Thyroid gland (tissue), 4 donors: ENCODE measurements around the gene ABTB2. TPM values are rescaled to one million over a fixed set of nuclear protein-coding genes. Genes with fewer than 3 reads are reported as not detected.

ENCODE experiments used
- DNase-seq, 2 donors: peaks; one replicate each; pipeline ENCODE4 v3.0.0-alpha.2; 2019
- H3K27ac ChIP-seq, 3 donors: fragments of 200-600 bp; sonication (generic); 1 replicate in 2 of 3; 2 replicates in 1 of 3; pipeline ENCODE4 v1.5.1; 2016 to 2019; ENCODE audit warnings: mild to moderate bottlenecking in 1 of 3, moderate library complexity in 1 of 3
- H3K27me3 ChIP-seq: fragments of 200-600 bp; sonication (generic); one replicate; pipeline ENCODE4 v1.5.1; 2019
- H3K36me3 ChIP-seq, 2 donors: fragments of 200-600 bp; sonication (generic); one replicate each; pipeline ENCODE4 v1.5.1; 2016 to 2019
- H3K4me1 ChIP-seq, 2 donors: fragments of 200-600 bp; sonication (generic); one replicate each; pipeline ENCODE4 v1.5.1; 2017 to 2019
- H3K4me3 ChIP-seq, 3 donors: fragments of 200-600 bp; sonication (generic); replicated peaks in 1 of 3; 1 replicate in 2 of 3; 2 replicates in 1 of 3; pipeline ENCODE4 v1.5.1; 2016; ENCODE audit warnings: mild to moderate bottlenecking in 1 of 3
- H3K9me3 ChIP-seq: fragments of 200-600 bp; sonication (generic); one replicate; pipeline ENCODE4 v1.5.1; 2017
- POLR2A ChIP-seq, 2 donors: fragments of 450-650 bp; IDR thresholded peaks; one replicate each; pipeline ENCODE4 v1.6.1; 2017; ENCODE audit warnings: antibody characterized with exemption in 2 of 2, mild to moderate bottlenecking in 2 of 2, moderate library complexity in 1 of 2
- WGBS, 2 donors: methylation state at CpG; one replicate each; pipeline ENCODE4 v1.1.5; 2017; 5-methylcytosine and 5-hydroxymethylcytosine counted together
- intact Hi-C: fragments of 100-400 bp; cut with DNase I; formaldehyde crosslinking; loops from one replicate; pipeline ENCODE4 v1.15.1; 2023
- total RNA-seq, 4 donors: library from RNA; depleted of rRNA; stranded (reverse); fragments of >200 nt; gene quantifications; one replicate each; pipeline ENCODE4 v1.2.3, GENCODE V29; 2016
- TF ChIP-seq, protein P1 (sequence below), 6 experiments: fragments of 200-600 bp in 3 of 6; fragments of 450-650 bp in 3 of 6; sonication (generic) in 3 of 6; IDR thresholded peaks; one replicate each; pipeline ENCODE4 v1.5.1; 2016 to 2019; ENCODE audit warnings: antibody characterized with exemption in 6 of 6, mild to moderate bottlenecking in 2 of 6, inconsistent platforms in 1 of 6, moderate library complexity in 1 of 6

ABTB2 gene
- total RNA-seq, 4 donors from 2014 or later, result 1.2 to 5.0 (median 3.3) TPM

DNA sequence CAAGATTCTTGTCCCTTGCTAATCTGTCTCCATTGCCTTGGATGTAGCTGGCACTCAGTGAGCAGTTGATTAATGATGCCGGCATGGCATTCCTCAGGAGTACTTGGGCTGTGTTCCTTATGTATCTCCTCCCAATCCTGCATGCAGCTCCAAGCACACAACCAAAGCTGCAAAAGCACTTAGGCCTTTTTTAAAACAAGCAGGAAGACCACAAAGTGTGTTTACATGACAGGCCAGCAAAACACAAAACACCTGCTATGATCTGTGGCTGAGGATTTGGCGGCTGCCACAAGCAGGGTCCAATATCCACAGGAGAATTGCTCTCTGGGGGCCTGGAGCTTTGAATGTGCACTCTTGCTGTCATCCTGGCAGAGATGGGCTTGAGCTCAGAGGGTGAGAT, 8.9 kb downstream of the ABTB2 start:
- no peaks in the 10 kb centered on the region for H3K27me3 ChIP-seq
- H3K4me3 ChIP-seq, result no peak overlapping the region
- no peak overlapping the region for H3K27ac ChIP-seq
- TF ChIP-seq, protein P1, sequence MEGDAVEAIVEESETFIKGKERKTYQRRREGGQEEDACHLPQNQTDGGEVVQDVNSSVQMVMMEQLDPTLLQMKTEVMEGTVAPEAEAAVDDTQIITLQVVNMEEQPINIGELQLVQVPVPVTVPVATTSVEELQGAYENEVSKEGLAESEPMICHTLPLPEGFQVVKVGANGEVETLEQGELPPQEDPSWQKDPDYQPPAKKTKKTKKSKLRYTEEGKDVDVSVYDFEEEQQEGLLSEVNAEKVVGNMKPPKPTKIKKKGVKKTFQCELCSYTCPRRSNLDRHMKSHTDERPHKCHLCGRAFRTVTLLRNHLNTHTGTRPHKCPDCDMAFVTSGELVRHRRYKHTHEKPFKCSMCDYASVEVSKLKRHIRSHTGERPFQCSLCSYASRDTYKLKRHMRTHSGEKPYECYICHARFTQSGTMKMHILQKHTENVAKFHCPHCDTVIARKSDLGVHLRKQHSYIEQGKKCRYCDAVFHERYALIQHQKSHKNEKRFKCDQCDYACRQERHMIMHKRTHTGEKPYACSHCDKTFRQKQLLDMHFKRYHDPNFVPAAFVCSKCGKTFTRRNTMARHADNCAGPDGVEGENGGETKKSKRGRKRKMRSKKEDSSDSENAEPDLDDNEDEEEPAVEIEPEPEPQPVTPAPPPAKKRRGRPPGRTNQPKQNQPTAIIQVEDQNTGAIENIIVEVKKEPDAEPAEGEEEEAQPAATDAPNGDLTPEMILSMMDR (IDR thresholded peaks at IDR 0.05), result no peak
- no peak for TF ChIP-seq POLR2A (IDR thresholded peaks at IDR 0.05)
- peaks cover 0 to 22% of the 10 kb centered on the region in 2 donors for H3K4me1 ChIP-seq
- WGBS, 2 donors, result 68 to 94% methylated on average over 2 of the region's 2 CpGs
- no peaks in the 10 kb centered on the region for H3K9me3 ChIP-seq
- DNase-seq, result no peak
- intact Hi-C loops, result no loop called here
- no peaks in the 10 kb centered on the region for H3K36me3 ChIP-seq

GRCh38 chr11:34348096-34348495, 9.7 kb downstream of the ABTB2 start:
- no peak overlapping the region for H3K27ac ChIP-seq
- peaks cover 0 to 22% of the 10 kb centered on the region in 2 donors for H3K4me1 ChIP-seq

DNA sequence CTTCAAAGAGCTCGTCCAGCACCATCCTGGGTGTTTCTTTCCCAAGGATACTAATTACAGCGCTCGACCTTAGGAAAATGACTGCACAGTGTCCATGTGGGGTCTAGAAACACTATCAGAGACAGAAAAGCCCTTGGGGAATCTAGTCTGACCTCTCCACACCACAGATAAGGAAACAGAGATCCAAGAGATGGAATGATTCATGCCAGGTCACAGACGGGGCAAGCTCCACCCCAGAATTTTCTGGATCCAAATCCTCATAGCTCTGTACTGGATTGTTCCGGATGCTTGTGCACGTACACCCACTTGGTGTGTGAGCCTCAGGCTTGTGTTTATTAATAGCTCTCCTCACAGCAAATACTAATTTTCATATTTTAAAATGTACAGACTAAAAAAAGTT, 11.3 kb downstream of the ABTB2 start:
- DNase-seq, result no peak
- H3K4me1 ChIP-seq, result peaks cover 0 to 22% of the 10 kb centered on the region in 2 donors
- no peaks in the 10 kb centered on the region for H3K27me3 ChIP-seq
- no peaks in the 10 kb centered on the region for H3K36me3 ChIP-seq
- WGBS, 2 donors, result 61 to 79% methylated on average over 6 of the region's 6 CpGs
- TF ChIP-seq, protein P1 (IDR thresholded peaks at IDR 0.05), result no peak
- no peak for TF ChIP-seq POLR2A (IDR thresholded peaks at IDR 0.05)
- intact Hi-C loops, result no loop called here
- H3K9me3 ChIP-seq, result no peaks in the 10 kb centered on the region
- H3K4me3 ChIP-seq, result no peak overlapping the region
- H3K27ac ChIP-seq, result no peak overlapping the region

More at GRCh38 chr11:34348096-34348495, 9.7 kb downstream of the ABTB2 start:
- no peaks in the 10 kb centered on the region for H3K36me3 ChIP-seq
- 71 to 83% methylated on average over 2 of the region's 2 CpGs for WGBS, 2 donors
- TF ChIP-seq, protein P1 (IDR thresholded peaks at IDR 0.05), result no peak
- no peak for TF ChIP-seq POLR2A (IDR thresholded peaks at IDR 0.05)
- H3K9me3 ChIP-seq, result no peaks in the 10 kb centered on the region
- DNase-seq, result no peak
- intact Hi-C loops, result no loop called here
- H3K4me3 ChIP-seq, result no peak overlapping the region
- H3K27me3 ChIP-seq, result no peaks in the 10 kb centered on the region

GRCh38 chr11:34345991-34346480, 11.8 kb downstream of the ABTB2 start:
- no peaks in the 10 kb centered on the region for H3K36me3 ChIP-seq
- no peak for DNase-seq
- no peaks in the 10 kb centered on the region for H3K27me3 ChIP-seq
- no peak for TF ChIP-seq POLR2A (IDR thresholded peaks at IDR 0.05)
- TF ChIP-seq, protein P1 (IDR thresholded peaks at IDR 0.05), result no peak
- H3K4me1 ChIP-seq, result peaks cover 0 to 22% of the 10 kb centered on the region in 2 donors
- no peak overlapping the region for H3K27ac ChIP-seq
- no peaks in the 10 kb centered on the region for H3K9me3 ChIP-seq
- no peak overlapping the region for H3K4me3 ChIP-seq
- intact Hi-C loops, result no loop called here
- 72 to 79% methylated on average over 8 of the region's 8 CpGs for WGBS, 2 donors

DNA sequence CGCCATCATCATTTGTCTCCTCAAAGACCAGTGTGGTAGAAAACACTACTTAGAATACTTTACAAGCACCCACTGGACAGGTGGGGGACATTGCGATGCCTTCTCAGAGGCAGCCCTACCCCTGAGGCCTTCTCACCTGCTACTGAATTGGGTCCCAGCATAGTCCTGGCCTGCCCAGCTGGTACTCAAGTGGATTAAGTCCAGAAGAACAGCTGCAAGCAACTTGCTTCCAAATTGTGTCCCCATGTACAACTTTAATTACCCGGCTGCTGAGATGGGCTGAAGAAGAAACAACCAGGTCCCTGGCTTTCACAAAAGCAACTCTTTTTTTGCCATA, 12.3 kb downstream of the ABTB2 start:
- WGBS, 2 donors, result 94 to 95% methylated on average over 3 of the region's 3 CpGs
- DNase-seq, result no peak
- H3K9me3 ChIP-seq, result no peaks in the 10 kb centered on the region
- TF ChIP-seq, protein P1 (IDR thresholded peaks at IDR 0.05), result no peak
- no peak for TF ChIP-seq POLR2A (IDR thresholded peaks at IDR 0.05)
- no peak overlapping the region for H3K4me3 ChIP-seq
- H3K27ac ChIP-seq, result no peak overlapping the region
- H3K36me3 ChIP-seq, result no peaks in the 10 kb centered on the region
- H3K4me1 ChIP-seq, result peaks cover 0 to 22% of the 10 kb centered on the region in 2 donors
- H3K27me3 ChIP-seq, result no peaks in the 10 kb centered on the region
- intact Hi-C loops, result no loop called here
